Uterus (tissue), 4 donors: ENCODE results near the gene CECR2. TPM values are rescaled to one million over a fixed set of nuclear protein-coding genes. Genes with fewer than 3 reads are reported as not detected.
A peak's percentile ranks its signal among the peaks of the same experiment; 100 is the strongest.

Experiments
- DNase-seq, 2 donors: peaks; one replicate each; pipeline ENCODE4 v3.0.0-alpha.2; 2019 to 2020
- H3K27ac ChIP-seq, 2 donors: fragments of 200-600 bp; sonication (generic); 1 replicate in 1 of 2; 2 replicates in 1 of 2; pipeline ENCODE4 v1.5.1; 2016 to 2018
- H3K27me3 ChIP-seq, 2 donors: fragments of 200-600 bp; sonication (generic); one replicate each; pipeline ENCODE4 v1.5.1; 2018 to 2019; ENCODE audit warnings: control low read depth in 1 of 2
- H3K36me3 ChIP-seq, 2 donors: fragments of 200-600 bp; sonication (generic); one replicate each; pipeline ENCODE4 v1.5.1; 2019; ENCODE audit warnings: control low read depth in 1 of 2
- H3K4me1 ChIP-seq, 2 donors: fragments of 200-600 bp; sonication (generic); one replicate each; pipeline ENCODE4 v1.5.1; 2018 to 2019; ENCODE audit warnings: control low read depth in 1 of 2
- H3K4me3 ChIP-seq, 2 donors: fragments of 200-600 bp; sonication (generic); 1 replicate in 1 of 2; 2 replicates in 1 of 2; pipeline ENCODE4 v1.5.1; 2018 to 2019; ENCODE audit warnings: mild to moderate bottlenecking in 1 of 2
- H3K9me3 ChIP-seq, 2 donors: fragments of 200-600 bp; sonication (generic); one replicate each; pipeline ENCODE4 v1.5.1; 2019; ENCODE audit warnings: control low read depth in 1 of 2
- POLR2A ChIP-seq, 2 donors: fragments of 450-650 bp; IDR thresholded peaks; one replicate each; pipeline ENCODE4 v1.6.1; 2016; ENCODE audit warnings: antibody characterized with exemption in 2 of 2, mild to moderate bottlenecking in 1 of 2, moderate library complexity in 1 of 2
- intact Hi-C: fragments of 100-400 bp; cut with DNase I; formaldehyde crosslinking; loops from one replicate; pipeline ENCODE4 v1.15.1; 2023; ENCODE audit warnings: low total_unique reads
- total RNA-seq, 4 donors: library from RNA; depleted of rRNA in 3 of 4; stranded (reverse); fragments of >200 nt in 3 of 4; gene quantifications; one replicate each; pipeline versions ENCODE4 v1.1.0 to v1.2.4, GENCODE V29; 2014 to 2023
- TF ChIP-seq, protein P1 (sequence below), 4 experiments: fragments of 200-600 bp in 2 of 4; fragments of 450-650 bp in 2 of 4; sonication (generic) in 2 of 4; IDR thresholded peaks; one replicate each; pipeline ENCODE4 v1.5.1; 2016 to 2019; ENCODE audit warnings: antibody characterized with exemption in 4 of 4, mild to moderate bottlenecking in 2 of 4, moderate library complexity in 1 of 4
- donor health status: DM: yes; HTN: yes; CAD: no.

Gene CECR2
- total RNA-seq, 4 donors from 2014 or later = under 0.01 to 6.3 (median 3.8) TPM

DNA sequence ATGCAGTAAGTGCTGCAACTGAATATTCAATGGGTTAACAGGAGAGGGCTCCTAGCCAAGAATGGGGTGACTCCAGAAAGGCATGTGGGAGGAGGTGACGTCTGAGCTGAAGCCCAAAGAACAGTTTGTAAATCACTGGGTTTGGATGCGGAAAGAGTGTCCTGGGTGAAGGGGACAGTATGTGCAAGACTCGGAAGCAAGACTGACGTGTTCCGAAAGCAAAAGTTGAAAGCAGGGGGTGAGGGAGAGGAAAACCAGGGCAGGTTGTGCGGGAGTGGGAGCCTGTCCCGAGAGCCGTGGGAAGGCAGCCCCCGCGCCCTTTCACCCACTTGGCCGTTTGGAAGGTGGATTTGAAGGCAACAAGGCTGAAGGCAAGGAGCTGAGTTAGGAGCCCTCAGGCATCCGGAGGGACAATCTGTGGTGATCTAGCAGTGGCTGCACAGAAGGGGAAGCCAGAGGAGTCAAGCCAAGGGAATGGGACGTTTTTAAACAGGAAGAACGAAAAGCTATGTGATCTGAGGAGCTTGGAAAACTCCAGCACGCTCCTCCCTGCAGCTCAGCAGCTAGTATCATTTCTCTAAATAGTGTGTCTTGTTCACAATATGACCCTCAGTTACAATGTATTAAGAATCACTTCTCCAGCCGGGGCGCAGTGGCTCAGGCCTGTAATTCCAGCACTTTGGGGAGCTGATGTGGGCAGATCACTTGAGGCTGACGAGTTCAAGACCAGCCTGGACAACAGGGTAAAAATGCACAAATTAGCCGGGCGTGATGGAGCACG, 201.8 kb downstream of the CECR2 start:
- intact Hi-C loops = no loop called here
- DNase-seq = peak; percentile 89 to 92
- peak in 1 of 2 donors; percentile 46 for TF ChIP-seq POLR2A (IDR thresholded peaks at IDR 0.05)
- TF ChIP-seq, protein P1, sequence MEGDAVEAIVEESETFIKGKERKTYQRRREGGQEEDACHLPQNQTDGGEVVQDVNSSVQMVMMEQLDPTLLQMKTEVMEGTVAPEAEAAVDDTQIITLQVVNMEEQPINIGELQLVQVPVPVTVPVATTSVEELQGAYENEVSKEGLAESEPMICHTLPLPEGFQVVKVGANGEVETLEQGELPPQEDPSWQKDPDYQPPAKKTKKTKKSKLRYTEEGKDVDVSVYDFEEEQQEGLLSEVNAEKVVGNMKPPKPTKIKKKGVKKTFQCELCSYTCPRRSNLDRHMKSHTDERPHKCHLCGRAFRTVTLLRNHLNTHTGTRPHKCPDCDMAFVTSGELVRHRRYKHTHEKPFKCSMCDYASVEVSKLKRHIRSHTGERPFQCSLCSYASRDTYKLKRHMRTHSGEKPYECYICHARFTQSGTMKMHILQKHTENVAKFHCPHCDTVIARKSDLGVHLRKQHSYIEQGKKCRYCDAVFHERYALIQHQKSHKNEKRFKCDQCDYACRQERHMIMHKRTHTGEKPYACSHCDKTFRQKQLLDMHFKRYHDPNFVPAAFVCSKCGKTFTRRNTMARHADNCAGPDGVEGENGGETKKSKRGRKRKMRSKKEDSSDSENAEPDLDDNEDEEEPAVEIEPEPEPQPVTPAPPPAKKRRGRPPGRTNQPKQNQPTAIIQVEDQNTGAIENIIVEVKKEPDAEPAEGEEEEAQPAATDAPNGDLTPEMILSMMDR (IDR thresholded peaks at IDR 0.05) = no peak
- Histone ChIP-seq H3K27ac (peak overlapping the region; percentile 78 to 87), H3K9me3 (no peaks in the 10 kb centered on the region), H3K4me1 (peaks cover 0 to 13% of the 10 kb centered on the region in 2 donors), H3K36me3 (no peaks in the 10 kb centered on the region), H3K4me3 (peak overlapping the region; percentile 24 to 29), H3K27me3 (no peaks in the 10 kb centered on the region)

DNA sequence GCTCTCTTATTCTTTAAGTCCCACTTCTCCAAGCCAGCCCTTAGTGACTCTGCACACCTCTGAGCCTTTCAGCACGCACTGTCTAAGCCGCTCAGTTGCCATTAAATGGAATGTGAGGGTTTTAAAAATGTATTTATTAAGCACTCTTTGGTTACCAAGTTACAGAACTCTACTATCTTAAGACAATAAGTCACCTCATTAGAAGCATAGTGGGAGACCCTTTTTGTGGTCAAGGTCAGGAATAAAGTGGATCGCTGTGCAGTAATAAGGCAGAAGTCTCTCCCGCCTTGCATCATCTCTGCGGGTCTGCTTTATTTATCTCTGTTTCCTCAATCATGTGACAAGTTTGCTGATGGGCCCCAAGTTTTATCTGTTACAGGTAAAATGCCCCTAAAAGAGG, 205.9 kb downstream of the CECR2 start:
- TF ChIP-seq, protein P1 (IDR thresholded peaks at IDR 0.05) = no peak
- no peak for TF ChIP-seq POLR2A (IDR thresholded peaks at IDR 0.05)
- no peak for DNase-seq
- Histone ChIP-seq H3K27me3 (no peaks in the 10 kb centered on the region), H3K4me3 (no peak overlapping the region), H3K9me3 (no peaks in the 10 kb centered on the region), H3K27ac (no peak overlapping the region), H3K4me1 (peaks cover 0 to 9% of the 10 kb centered on the region in 2 donors), H3K36me3 (no peaks in the 10 kb centered on the region)
- intact Hi-C loops = no loop called here

DNA sequence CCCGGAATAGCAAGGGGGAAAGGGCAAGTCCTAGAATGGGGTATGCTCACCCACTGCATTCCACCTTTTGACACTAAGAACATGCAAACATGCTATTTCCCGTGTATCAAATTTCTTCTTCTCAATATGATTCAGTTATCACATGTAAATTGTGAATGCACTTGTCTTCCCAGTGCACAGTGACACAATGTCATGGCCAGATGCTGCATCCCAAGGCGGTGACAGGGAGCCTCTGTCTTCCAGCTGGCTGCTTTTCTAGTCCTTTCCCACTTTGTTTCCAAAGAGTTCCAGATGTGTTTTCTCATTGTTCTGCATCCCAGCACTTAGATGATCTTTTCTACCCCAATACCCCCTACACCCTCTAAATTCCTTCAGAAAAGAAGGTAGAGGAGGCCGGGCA, 206.4 kb downstream of the CECR2 start:
- peaks cover 0 to 9% of the 10 kb centered on the region in 2 donors for H3K4me1 ChIP-seq
- H3K9me3 ChIP-seq = no peaks in the 10 kb centered on the region
- H3K36me3 ChIP-seq = no peaks in the 10 kb centered on the region
- intact Hi-C loops = no loop called here
- H3K27ac ChIP-seq = no peak overlapping the region
- H3K27me3 ChIP-seq = no peaks in the 10 kb centered on the region
- DNase-seq = no peak
- no peak for TF ChIP-seq POLR2A (IDR thresholded peaks at IDR 0.05)
- TF ChIP-seq, protein P1 (IDR thresholded peaks at IDR 0.05) = no peak
- no peak overlapping the region for H3K4me3 ChIP-seq

DNA sequence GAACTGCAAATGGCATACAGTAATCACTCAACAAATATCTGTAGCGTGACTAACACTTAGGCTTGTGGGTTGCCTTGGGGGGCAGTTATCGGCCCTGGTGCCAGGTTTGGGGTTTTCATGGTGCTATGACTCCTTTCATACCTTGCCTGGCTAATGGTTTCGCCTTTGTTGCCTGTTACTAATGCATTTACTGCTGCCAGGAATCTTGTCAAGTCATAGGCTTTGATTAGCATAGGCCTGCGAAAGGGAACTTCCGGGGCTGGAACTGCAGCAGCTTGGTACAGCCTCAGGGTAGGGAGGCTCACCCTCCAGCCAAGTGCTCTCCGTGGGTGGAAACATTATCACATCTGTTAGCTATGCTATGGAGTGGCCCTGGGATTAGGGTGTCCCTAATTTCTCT, 207.2 kb downstream of the CECR2 start:
- H3K27ac ChIP-seq = no peak overlapping the region
- H3K27me3 ChIP-seq = no peaks in the 10 kb centered on the region
- H3K9me3 ChIP-seq = no peaks in the 10 kb centered on the region

More for the DNA sequence above, 207.2 kb downstream of the CECR2 start:
- TF ChIP-seq, protein P1 (IDR thresholded peaks at IDR 0.05) = no peak
- TF ChIP-seq POLR2A (IDR thresholded peaks at IDR 0.05) = no peak
- no peaks in the 10 kb centered on the region for H3K36me3 ChIP-seq
- no peak overlapping the region for H3K4me3 ChIP-seq
- no peak for DNase-seq
- intact Hi-C loops = no loop called here
- H3K4me1 ChIP-seq = peaks cover 0 to 5% of the 10 kb centered on the region in 2 donors
